NCI-H1092 treated with DMSO at 0.1 percent for 48 hours (cell line): Measurements from ENCODE around the gene FGR.

Experiments used
- DNase-seq: peaks from one replicate; lab custom pipeline; 2025; lab: John Stamatoyannopoulos, UW

Gene FGR

DNA sequence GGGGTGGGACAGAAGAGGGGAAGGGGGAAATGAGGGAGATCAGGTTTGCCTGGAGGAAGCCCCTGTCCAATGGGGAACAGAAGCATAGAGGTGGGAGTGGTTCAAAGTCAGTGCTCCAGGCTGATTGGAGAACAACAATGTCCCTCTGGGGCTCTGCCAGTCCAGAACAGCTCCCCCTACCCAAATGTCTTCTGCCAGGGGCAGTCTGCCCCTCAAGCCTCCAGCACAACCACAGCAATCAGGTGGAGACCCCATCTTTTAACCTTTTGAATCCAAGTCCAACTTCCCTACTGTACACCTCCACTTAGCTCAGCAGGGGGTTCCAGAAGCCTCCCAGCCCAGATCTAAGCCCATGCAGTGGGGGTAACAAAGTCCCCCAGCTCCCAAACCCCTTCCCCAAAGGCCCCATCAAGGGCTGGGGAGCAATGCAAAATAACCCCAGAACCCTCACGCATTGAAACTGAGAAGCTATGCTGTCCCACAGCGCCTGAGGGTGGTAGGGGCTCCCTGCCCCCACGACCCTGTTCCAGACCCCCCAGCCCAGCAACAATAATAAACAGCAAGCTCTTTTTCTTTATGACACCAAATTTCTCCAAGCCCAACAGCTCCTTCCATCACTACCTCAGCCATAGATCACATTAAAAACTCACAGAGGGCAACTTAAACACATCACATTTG, 34.3 kb downstream of the FGR start:
- DNase-seq = peak; percentile 33

DNA sequence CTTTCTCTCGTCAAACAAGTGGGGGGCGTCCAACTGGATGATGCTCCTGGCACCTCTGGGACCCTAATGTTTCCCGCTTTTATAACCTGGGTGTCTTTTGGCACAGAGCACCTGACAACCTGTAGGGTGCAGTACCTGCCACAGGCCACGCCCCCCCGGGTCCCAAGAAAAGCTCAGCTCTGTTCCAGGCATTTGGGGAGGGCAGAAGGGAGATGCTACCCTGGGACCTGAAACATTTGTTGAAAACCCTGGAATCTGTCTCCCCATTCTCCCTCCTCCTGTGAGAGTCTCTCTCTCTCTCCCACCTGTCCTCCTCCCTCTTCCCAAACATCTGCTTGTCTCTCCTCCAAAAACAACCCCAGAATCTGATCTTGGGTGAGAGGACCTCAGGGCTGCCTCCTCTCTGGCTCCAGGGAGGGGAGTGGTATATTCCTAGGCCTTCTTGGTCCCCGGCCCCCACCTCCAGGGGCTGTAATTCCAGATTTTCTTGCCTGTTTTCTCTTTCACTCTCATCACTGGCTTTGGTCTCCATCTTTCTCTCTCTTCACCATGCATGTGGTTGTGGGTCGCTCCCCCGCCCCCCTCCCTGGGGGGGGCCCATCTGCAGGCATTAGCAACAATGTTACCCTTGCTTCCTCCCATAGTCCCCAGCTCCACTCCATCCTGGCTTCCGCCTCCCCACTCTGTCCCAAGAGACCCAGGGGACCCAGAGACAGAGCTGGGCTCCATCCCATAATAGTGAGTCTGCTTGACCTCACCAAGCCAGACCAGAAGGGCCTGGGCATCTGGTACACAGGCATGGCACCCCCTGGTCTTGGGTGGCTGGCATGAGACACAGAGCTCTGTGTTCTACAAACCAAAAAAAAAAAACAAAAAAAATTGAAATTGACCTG, 35.1 kb downstream of the FGR start:
- no peak for DNase-seq

DNA sequence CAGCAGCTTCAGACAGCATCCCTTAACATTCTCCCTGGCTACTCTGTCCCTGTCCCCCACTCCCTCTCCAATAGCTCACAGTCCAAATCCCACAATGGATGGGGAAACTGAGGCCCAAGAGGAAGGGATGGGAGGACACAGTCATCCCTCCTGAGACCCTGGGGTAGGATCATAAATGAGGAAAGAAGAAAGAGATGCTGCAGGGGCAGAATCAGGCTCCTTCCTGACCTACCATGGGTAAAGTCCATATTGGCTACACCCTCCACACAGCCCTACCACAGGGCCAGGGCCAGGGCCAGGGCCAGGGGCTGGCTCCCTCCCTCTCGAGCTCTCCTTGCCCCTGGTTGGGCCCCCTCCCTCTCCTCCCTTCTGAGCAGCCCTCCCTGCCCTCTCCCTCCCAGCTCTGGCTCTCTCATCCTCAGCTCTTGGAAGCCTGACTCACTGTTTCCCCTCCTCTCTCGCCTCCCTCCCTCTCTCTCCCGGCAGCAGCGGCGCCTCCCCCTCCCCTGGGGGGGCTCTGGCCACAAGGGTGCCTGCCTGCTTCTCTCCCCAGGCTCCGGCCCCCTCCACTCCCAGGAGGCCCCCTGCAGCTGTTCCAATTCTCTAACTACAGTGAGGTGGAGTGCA, 36.0 kb downstream of the FGR start:
- peak; percentile 52 for DNase-seq

DNA sequence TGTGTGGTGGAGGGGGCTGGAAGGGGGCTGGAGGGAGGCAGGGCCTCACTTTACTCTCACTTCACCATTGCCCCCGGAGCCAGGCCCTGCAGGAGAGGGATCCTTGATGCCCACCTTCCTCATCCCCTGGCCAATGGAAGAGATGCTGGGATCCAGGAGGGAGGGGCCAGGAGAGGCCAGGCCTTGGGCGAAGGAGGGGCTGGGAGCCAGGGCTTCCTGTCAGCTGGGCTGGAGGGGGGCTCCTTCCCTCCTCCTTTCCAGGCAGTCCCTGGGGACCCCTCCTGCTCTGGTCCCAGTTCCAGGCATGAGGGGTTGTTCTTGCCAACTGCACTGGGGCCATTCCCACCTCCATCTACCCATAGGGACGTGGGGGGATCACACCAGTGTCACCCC, 36.7 kb downstream of the FGR start:
- no peak for DNase-seq

DNA sequence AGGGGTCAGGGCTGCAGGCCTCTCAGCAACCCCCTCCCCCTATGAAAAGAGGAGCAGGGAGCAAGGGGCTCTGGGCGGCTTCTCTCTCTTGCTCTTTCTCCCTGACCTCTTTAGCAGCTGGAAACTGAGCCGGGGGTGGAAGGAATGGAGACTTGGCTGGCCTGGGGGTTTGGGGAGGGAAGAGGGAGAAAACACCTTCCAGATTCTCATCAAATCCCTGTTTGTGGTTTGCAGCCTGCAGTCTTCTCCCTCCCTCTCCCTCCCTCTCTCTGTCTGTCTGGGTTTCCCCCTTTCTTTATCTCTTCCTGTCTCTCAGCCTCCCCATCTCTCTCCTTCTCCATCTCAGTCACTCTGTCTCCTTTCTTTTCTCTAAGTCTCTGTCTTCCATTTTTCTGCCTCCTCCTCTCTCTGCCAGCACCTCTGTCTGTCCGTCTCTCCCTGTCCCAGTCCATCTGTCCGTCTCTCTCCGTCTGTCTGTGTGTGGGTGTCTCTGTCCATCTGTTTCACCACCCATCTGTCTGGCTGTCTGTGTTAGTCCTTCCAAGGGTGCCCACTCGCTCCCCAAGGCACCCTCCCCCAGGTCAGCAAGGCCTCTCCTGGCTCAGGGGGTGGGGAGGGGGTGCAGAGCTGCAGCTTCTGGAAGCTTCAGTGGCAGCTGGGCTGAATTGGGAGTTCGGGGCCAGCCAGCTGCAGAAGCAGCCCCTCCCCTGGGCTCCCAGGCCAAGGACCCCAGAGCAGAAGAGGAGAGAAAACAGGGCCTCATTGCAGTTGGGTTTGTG, 37.3 kb downstream of the FGR start:
- no peak for DNase-seq

DNA sequence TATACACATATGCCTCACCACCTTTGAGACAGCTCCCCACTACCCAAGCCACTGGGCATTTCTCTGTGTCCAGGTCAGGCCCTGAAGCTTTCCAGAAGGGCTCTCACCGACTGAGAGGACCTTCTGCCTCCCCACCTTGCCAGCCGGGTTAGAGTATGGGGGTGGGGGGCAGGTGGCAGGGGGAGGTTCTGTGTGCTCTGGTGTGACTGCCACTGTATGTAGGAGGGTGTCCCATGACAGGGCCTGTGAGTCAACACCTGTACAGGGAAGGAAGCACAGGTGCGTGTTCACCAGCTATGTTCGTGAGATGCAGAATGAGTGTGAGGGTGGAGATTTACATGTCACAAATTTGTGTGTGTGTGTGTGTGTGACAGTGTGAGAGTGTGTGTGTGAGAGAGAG, 38.0 kb downstream of the FGR start:
- no peak for DNase-seq

DNA sequence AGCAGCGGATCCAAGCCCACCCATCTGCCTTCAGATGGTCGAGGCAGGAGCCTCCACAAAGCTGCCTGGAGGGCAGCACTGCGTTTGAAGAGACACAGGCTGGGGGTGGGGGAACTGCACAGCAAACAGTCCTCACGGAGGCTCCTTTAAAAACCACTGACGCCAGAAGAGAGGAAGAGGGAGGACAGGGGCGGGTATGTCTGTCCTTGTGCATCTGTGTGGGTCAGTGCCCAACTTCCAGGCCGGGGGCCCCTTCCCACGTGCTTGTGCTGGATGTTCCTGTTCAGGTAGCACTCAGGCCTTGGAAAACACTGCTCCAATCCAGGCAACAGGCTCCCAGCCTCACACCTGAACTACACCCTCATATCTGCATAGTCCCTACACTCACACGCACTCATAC, 38.7 kb downstream of the FGR start:
- DNase-seq = no peak

DNA sequence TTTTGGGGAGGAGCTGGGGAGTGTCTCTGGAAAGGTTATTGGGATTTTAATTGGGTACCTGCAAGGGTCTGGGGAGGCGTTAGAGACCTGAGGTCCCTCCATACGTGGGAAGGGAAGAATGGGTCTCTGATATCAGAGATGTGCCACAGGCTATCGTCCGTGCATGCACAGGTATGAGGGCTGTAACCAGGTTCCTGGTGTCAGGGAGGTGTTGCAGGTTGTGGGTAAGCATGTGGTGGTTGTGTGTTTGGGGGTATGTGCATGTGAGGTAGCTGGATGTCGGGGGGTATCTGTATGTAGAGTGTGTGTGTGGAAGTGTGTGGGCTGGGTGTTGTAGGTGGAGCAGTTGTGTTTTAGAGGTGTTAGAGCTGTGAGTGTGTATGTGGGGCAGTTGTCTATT, 39.4 kb downstream of the FGR start:
- no peak for DNase-seq

DNA sequence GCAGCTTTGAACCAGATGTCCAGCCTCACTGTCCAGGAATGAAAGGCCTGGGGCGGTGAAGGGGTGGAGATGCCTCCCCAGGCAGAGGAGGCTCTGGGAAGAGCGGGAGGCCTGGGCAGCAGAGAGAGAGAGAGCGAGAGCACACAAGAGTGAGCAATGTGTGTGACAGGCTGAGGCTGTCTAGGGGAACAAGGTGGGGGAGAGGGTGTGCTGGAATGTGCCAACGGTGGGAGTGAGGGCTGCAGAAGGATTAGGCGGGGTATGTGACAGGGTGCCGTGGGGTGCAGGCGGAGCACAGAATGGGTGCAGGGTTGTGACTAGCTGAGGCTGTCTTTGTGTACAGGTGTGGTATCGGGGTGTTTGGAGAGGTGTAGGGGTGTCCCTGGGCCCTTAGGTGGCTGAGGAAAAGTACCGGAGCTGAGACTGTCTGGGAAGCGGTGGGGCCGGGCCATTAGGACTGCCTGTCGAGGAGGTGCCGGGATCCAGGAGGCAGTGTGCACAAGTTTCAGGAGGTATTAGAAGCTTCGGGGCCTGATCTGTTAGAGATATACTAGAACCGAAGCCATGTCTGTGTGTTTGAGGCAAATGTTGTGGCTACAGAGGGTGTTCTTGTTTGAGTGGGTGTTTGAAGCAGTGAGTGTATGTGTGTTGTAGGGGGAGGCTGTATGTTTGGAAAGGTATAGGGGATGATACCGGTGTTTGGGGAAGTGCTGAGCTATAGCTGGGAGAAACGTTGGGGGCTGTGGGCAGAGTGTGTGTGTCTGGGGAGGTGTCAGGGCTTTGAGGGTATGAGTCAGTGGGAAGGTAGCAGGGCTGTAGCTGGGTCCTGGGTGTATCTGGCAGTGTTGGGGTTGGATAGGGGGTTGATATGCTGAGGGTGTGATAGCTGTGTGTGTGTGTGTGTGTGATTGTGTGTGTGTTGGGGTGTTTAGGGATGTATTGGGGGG, 40.1 kb downstream of the FGR start:
- DNase-seq = no peak

DNA sequence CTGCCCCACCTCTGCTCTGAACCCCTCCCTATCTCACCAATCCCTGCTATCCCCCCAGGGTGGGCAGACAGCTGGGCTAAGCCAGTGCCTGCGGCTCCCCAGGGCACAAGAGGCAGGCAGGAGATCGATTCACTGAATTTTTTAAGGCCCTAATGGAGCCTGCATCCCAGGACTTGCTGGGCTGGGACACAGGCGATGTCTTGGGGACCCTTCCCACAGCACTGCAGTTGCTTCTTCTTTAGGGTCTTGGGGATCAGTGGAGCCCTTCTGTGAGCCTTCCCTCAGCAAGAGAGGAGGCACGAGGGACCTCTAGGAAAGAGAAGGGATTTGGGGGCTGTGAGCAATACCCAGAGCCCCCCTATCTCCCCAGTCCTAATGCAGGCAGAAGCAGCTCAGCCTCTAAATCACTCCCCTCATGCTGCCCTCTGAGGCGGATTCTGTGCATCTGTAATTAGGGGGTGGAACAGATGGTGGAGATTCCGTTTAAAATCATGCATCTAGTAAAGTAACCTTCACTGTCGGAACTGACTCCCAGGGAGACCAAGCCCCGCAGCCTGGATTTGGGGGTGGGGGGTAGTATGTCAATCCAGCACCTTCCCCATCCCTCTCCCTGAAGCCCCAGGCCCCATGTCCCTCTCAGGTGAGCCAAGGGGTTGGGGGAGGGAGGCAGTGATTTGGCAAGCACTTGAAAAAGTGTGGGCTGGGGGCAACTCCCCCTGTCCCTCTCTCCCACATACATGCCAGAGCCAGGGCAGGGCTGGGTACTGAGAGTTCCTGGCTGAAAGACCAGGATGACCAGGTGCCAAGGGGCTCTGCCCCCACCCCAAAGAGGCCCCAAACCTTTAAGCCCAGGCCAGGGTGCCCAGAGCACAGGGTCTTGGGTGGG, 41.1 kb downstream of the FGR start:
- DNase-seq = no peak

DNA sequence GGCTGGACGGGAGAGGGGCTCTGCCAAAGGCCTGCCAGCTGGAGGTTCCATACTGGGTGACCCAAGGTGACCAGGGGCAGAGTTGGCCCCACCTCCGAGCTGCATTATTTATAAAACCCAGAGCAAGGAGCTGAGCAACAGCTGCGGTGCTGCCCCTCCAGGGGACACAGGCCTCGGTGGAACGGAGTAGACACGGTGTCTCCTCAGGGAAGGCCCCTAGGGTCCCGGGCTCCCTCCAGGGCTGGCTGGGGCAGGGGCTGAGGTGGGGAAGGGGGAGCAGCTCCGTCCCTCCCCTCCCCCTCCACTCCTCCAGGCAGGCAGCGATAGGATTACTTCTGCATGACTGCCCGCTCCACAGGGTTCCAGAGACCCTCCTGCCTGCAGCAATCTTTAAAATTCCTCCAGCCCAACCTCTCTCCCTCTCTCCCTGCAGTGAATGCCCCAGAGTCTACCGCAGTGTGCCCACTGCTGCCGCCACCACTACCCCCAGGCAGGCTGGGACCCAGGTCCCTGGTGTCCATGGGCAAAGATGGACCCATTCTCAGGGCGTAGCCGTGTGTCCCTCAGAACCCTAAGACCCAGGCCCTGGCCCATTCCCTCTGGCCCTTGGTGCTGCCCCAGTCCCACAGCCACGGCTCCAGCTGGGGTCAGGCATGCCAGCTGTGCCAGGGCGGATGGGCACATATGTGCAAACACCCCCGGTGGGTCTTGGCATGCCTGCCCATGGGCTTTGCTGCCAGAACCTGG, 41.9 kb downstream of the FGR start:
- no peak for DNase-seq

DNA sequence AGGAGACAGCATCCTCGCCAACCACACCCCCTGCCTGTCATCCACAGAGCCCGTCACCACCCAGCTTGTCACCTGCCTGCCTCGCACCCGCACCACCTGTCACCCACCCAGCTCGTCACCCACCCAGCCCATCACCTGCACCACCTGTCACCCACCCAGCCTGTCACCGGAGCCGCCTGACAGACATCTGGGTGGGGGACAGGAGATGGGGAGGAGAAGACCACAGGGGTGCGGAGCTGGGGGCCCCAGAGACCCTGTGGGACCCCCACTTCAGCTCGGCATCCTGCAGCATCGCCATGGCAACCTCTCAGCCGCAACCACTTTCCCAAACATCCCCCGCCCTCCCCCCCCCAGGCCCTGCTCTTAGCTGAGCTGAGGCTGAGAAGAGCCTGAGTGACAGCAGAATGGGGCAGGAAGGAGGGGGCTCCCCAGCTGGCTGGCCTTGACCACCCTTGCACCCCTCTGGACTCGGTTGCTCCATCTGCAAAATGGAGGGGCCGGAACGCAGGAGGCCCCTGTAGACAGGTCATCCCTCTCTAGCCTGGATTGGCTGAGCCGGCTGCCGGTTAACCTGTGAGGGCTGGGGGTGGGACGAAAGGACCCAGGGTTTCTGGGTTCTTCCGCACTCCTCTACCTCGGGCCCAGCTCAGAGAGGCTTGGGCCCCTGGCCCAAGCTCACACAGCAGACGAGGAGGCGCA, 42.6 kb downstream of the FGR start:
- no peak for DNase-seq

DNA sequence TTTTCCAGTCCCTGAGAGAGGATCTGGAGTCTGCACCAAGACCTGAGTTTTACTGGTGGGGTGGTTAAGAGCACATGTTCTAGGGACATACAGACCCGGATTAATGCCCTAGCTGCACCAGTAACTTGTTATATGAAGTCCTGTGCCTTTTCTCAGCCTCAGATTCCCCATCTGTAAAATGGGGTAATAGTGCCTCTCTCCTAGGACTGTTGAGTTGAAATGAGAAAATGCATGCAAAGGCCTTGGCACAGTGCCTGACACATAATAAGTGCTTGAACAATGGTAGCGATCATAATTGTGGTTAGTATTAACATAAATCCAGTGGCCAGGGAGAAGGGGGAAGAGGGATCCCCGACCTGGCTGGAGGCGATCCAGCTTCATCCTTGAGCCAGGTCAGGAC, 43.4 kb downstream of the FGR start:
- DNase-seq = peak; percentile 12

DNA sequence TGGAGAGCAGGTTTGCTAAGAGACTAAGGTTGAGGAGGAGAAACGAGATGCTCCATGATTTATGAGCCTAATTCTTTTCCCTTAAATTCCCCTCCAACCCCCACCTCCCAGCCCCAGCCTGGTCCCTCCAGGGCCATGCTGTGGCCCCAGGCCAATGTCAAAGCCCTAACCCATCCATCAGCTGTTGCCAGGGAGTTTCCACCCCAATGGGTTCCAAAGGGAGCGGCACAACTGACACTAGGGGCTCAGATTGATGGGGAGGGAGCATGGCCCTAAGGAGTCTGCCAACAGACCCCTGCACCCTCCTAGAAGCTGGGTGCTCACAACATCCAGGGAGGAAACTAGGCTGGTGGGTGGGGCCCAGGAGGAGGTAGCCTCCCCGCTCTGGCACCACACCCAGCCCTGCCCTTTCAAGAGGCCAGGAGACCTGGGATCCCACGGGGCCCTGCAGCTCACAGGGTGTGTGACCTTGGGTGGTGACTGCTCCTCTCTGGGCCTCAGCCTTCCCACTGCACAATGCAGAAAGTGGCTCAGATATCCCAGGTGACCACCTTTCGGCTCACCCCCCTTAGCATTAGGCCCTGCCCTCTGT, 44.0 kb downstream of the FGR start:
- no peak for DNase-seq

DNA sequence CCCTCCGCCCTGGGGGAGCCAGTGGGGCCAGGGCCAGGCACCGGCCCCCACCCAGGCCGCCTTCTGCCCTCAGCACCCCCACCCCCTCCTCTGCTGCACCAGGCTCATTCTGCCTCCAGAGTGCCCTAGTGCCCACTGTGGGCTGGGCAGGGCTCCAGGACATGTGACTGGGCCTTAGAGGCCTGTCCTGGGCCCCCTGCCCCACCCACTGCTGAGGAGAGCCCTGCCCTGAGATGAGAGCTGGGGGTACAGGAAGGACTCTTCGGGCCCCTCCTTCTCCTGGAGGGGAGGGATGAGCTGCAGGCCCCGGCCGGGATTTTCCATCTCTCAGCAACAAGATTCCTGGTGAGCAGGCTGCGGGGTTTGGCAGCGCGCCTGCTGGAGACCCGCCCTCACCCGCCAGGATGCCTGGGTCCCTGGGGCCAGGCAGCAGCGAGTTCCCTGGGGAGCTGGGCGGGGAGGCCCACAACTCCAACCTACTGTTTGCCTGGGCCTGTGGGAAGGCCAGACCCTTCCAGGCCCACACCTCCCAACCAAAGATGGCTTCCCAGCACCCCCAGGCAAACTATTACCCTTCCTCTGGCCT, 45.1 kb downstream of the FGR start:
- DNase-seq = peak; percentile 71

DNA sequence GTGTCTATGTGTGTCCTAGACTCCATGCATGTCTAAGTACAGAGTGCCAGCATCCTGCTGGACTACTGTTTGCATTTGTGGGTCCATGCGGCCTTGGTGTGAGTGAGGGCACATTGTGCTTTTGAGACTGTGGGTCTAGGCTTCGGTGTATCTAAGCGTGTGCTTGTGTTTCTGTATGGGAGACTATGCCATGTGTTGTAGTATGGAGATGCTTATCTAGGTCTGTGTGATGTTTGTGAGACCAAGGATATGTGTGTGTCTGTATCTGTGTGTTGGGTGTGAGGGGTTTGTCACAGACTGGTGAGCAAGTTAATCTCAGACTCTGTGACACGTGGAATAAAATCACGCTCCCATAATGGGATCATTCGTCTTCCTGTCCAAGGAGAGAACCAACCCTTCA, 45.5 kb downstream of the FGR start:
- no peak for DNase-seq

DNA sequence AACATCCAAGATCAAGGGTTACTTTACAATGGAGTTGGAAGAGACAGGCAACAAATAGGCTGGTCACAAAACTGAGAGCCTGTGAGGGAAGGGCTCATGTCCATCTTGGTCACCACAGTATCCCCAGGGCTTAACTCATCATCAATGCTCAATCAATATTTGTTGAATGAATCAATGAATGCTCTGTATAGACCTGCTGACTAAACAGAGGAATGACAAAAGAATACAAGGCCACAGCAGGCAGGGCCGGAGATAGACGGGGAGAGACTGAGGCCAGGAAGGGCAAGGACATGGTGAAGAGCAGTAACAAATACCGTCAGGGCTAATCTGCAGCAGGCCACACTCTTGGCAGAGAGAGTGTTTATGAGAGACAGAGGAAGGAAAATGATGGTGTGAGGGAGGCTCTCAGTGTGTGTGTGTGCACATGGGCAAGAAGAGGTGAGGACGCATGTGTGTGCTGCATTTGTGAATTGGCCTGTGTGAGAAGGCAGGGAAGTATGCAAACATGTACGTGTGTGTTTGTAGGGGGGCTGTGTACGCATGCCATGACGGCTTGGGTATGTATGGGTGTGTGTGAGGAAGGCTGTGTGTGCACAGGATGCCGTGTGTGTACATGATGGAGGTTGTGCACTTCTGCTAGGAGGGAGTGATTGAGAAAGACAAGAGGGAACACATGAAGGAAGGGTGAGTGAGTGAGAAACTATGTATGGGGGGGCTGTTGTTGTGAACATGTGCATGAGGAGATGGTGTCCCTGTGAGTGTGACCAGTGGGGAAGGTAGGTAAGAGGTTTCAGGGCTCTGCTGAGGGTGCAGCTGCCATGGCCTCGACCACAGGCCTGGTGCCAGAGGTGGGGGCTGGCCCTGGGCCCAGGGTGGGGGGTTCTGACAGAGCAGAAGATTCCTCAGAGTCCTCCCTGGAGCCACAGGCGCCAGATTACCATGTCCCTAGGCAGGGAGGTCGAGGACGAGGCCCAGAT, 46.4 kb downstream of the FGR start:
- DNase-seq = no peak
